Thymus (tissue), 11 donors: ENCODE data around the gene PHOSPHO2. TPM values are rescaled to one million over a fixed set of nuclear protein-coding genes. Genes with fewer than 3 reads are reported as not detected.
"Not testable (repeated sequence)": the region's sequence is repeated elsewhere in the genome, so short reads cannot be mapped to it uniquely, and the experiment has no call there.

Source experiments
- DNase-seq, 9 donors: peaks; one replicate each; pipeline ENCODE4 v3.0.0-alpha.2; 2013; ENCODE audit warnings: low spot score in 9 of 9, low read depth in 6 of 9, missing footprints in 1 of 9
- H3K27ac ChIP-seq, 2 donors: one replicate each; pipeline ENCODE4 v1.5.1; 2013; ENCODE audit warnings: control low read depth in 1 of 2, low read depth in 1 of 2, low read length in 1 of 2, mild to moderate bottlenecking in 1 of 2, moderate library complexity in 1 of 2
- H3K27me3 ChIP-seq, 2 donors: one replicate each; pipeline ENCODE4 v1.5.1; 2013; ENCODE audit warnings: low read length in 1 of 2; ENCODE audit not compliant: control insufficient read depth in 2 of 2, insufficient read depth in 1 of 2
- H3K36me3 ChIP-seq, 2 donors: one replicate each; pipeline ENCODE4 v1.5.1; 2013; ENCODE audit warnings: low read length in 1 of 2, mild to moderate bottlenecking in 1 of 2, moderate library complexity in 1 of 2; ENCODE audit not compliant: control insufficient read depth in 2 of 2, insufficient read depth in 2 of 2
- H3K4me1 ChIP-seq, 2 donors: one replicate each; pipeline ENCODE4 v1.5.1; 2013; ENCODE audit warnings: low read length in 2 of 2; ENCODE audit not compliant: control insufficient read depth in 2 of 2, insufficient read depth in 2 of 2
- H3K4me3 ChIP-seq, 2 donors: one replicate each; pipeline ENCODE4 v1.5.1; 2013; ENCODE audit warnings: low read length in 2 of 2, control low read depth in 1 of 2, mild to moderate bottlenecking in 1 of 2
- H3K9me3 ChIP-seq, 2 donors: one replicate each; pipeline ENCODE4 v1.5.1; 2013; ENCODE audit warnings: low read length in 1 of 2, mild to moderate bottlenecking in 1 of 2; ENCODE audit not compliant: control insufficient read depth in 2 of 2, insufficient read depth in 1 of 2
- WGBS: extraction: QIAGEN DNeasy Blood & Tissue Kit; methylation state at CpG from one replicate; pipeline ENCODE4 v1.1.7; 2013; 5-methylcytosine and 5-hydroxymethylcytosine counted together
- polyA plus RNA-seq: library from polyadenylated mRNA; stranded (reverse); fragments of 200-250 nt; gene quantifications from one replicate; pipeline ENCODE4 v1.2.3, GENCODE V29; 2013
- total RNA-seq: library from RNA; stranded (reverse); fragments of 120-200 nt; gene quantifications from one replicate; pipeline ENCODE4 v1.2.4, GENCODE V29; 2013
- donor health status: healthy.

PHOSPHO2 gene
- total and polyA plus RNA-seq, 2 donors, result 3.9 to 4.3 TPM

DNA sequence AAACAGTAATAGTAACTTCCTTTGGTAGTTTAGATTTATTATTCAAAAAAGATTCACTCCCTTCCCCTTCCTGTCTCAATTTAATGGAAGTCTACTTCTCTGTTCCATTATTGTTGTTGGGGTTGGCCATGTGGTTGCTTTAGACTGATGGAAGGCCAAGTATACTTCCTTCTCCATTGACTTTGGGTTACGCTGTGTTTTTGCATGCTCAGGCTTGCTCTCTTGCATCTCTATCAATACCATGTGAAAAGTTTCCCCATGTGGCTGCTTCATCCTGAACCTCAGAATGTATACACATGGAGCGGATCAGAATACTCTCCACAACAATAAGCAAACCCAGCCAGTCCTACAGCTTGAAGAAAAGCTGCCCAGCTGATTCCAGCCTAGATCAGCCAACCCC lies 20.3 kb upstream of the PHOSPHO2 start:
- WGBS, result 94% methylated on average over 2 of the region's 2 CpGs
- Histone ChIP-seq H3K4me1 (no peaks in the 10 kb centered on the region), H3K27ac (no peak overlapping the region)

DNA sequence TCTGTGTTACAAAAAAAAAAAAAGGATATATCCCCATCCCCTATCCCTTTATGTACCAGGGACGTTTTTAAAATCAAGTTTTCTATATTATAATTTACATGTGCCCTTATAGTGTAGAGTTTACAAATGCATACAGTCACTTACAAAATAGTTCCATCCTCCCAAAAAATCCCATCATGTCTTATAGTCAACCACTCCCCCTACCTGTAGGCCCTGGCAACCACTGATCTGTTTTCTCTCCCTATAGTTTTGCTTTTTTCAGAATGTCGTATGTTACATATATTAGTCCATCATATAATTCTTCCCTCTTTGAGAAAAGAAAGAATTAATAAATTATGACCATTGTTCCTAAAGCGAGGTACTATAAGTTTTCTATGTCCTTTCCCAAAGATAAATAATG lies 17.9 kb upstream of the PHOSPHO2 start:
- Histone ChIP-seq H3K9me3 (no peaks in the 10 kb centered on the region), H3K27me3 (no peaks in the 10 kb centered on the region), H3K36me3 (no peaks in the 10 kb centered on the region), H3K27ac (no peak overlapping the region), H3K4me1 (no peaks in the 10 kb centered on the region), H3K4me3 (no peak overlapping the region)
- no peak for DNase-seq
- WGBS, result 62% methylated on average over 3 of the region's 3 CpGs

More for the DNA sequence above, 20.3 kb upstream of the PHOSPHO2 start:
- no peaks in the 10 kb centered on the region for H3K9me3 ChIP-seq
- H3K36me3 ChIP-seq, result no peaks in the 10 kb centered on the region
- DNase-seq, result no peak
- H3K4me3 ChIP-seq, result no peak overlapping the region
- H3K27me3 ChIP-seq, result no peaks in the 10 kb centered on the region

DNA sequence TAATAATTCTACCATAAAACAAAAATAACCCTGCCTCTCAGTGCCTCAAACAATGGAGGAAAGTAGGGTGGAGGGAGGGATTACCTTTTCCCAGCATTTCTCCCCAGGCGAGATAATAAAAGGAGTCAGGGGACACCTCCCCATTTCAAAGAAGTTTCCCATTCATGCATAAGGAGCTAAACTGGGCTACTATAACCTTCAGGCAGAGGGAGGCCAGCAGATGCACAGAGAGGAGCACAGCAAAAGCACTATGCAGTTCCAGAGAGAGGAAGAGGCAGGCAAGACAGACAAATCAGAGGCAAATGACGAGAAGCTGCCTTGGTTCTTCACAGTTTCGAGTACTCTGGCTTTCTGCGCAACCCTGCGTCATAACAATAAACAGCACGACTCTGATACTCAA lies 17.4 kb upstream of the PHOSPHO2 start:
- Histone ChIP-seq H3K4me1 (no peaks in the 10 kb centered on the region), H3K9me3 (no peaks in the 10 kb centered on the region), H3K4me3 (no peak overlapping the region), H3K27me3 (no peaks in the 10 kb centered on the region), H3K36me3 (no peaks in the 10 kb centered on the region), H3K27ac (no peak overlapping the region)
- WGBS, result 95% methylated on average over 6 of the region's 6 CpGs
- no peak for DNase-seq

DNA sequence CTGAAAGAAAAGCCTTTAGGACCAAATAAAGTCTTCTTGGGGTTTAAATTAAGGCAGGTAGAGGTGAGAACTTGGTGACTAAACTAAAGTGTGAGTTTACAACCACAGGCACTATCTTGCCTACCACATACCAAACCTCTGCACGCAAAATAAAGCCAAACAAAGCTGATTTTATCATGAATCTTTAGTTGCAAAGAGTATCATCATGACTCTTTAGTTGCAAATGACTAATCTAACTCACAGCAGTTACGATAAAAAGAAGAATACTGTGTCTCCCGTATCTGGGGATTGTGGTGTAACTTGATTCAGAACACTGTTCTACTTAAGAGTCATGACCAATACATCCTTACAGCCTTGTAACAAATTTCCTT lies 11.2 kb upstream of the PHOSPHO2 start:
- Histone ChIP-seq H3K4me3 (no peak overlapping the region), H3K9me3 (no peaks in the 10 kb centered on the region), H3K4me1 (no peaks in the 10 kb centered on the region), H3K27ac (no peak overlapping the region), H3K27me3 (no peaks in the 10 kb centered on the region), H3K36me3 (no peaks in the 10 kb centered on the region)
- 95% methylated on average over 3 of the region's 3 CpGs for WGBS
- DNase-seq, result no peak

DNA sequence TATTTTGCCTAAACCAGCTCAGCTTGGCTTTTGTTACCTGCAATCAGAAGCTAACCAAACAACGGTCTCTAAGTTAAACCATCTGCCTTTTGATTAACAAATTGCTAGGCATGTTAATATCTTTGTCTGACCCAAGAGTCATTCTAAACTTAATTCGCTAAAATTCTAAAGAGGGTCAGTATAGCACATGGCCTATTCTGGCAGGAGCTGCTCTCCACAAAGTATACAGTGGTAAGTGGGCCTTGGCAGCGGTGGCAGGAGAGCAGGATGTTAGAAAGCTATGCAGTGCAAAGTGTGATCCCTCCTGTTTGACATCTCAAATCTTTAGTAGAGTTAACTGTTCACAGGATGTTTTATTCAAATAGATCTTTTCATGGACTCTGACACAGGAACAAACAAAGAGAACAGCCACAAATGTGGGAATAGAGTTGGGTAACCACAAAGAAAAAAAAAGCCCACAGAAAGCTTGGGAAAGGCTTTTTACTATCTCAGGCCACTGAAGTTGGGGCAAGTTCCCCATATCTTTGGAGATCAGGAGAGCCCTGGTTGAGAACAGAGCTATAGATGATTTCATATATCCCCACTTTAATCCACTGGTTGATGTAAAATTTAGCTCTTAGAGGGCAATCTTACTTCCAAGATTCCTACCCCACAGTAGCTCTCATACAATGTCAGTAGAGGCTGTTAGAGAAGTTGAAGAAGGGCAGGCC lies 10.7 kb upstream of the PHOSPHO2 start:
- no peaks in the 10 kb centered on the region for H3K4me1 ChIP-seq
- H3K4me3 ChIP-seq, result no peak overlapping the region
- DNase-seq, result no peak
- no peaks in the 10 kb centered on the region for H3K9me3 ChIP-seq
- WGBS, result 88% methylated on average over 3 of the region's 3 CpGs
- no peak overlapping the region for H3K27ac ChIP-seq
- H3K36me3 ChIP-seq, result no peaks in the 10 kb centered on the region
- no peaks in the 10 kb centered on the region for H3K27me3 ChIP-seq

DNA sequence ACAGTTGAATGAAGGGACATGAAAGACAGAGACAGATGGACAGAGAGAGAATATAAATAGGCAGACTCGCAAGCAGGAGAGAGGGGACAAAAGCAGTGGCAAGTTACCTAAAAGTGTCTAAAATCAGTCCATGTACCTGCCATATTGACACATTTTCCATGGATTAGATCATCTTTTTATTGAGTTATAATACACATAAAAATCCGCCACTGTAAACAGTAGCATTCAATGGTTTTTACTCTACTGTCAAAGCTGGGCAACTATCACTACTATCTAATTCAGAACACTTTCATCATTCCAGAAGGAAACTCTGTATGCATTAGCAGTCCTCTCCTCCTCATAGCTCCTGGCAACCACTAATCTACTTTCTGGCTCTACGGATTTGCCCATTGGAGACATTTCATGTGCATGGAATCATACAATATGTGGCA lies 10.1 kb upstream of the PHOSPHO2 start:
- H3K9me3 ChIP-seq, result no peaks in the 10 kb centered on the region
- no peaks in the 10 kb centered on the region for H3K27me3 ChIP-seq
- 98% methylated on average over 3 of the region's 3 CpGs for WGBS
- DNase-seq, result no peak
- no peaks in the 10 kb centered on the region for H3K36me3 ChIP-seq
- H3K4me1 ChIP-seq, result no peaks in the 10 kb centered on the region
- no peak overlapping the region for H3K27ac ChIP-seq
- H3K4me3 ChIP-seq, result no peak overlapping the region

DNA sequence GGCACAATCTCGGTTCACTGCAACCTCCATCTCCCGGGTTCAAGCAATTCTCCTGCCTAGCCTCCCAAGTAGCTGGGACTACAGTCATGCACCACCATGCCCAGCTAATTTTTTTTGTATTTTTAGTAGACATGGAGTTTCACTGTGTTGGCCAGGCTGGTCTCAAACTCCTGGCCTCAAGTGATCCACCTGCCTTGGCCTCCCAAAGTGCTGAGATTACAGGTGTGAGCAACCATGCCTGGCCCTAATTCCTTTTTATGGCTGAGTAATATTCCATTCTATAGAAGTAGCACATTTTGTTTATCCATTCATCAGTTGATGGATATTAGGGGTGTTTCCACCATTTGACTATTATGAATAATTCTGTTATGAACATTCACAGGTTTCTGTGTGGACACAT lies 9.6 kb upstream of the PHOSPHO2 start:
- H3K36me3 ChIP-seq, H3K4me1 ChIP-seq, H3K4me3 ChIP-seq, H3K9me3 ChIP-seq, DNase-seq, H3K27me3 ChIP-seq, H3K27ac ChIP-seq: not testable (repeated sequence)
- 95% methylated on average over 2 of the region's 2 CpGs for WGBS

DNA sequence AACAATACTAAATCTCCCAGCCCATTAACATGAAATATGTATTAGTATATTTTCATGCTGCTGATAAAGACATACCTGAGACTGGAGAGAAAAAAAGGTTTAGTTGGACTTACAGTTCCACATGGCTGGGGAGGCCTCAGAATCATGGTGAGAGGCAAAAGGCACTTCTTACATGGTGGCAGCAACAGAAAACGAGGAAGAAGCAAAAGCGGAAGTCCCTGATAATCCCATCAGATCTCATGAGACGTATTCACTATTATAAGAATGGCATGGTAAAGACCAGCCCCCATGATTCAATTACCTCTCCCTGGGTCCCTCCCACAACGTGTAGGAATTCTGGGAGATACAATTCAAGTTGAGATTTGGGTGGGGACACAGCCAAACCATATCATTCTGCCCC lies 7.4 kb upstream of the PHOSPHO2 start:
- H3K9me3 ChIP-seq, H3K4me3 ChIP-seq, H3K4me1 ChIP-seq, H3K27ac ChIP-seq, DNase-seq, H3K36me3 ChIP-seq, H3K27me3 ChIP-seq: not testable (repeated sequence)
- 93% methylated on average over 4 of the region's 4 CpGs for WGBS

DNA sequence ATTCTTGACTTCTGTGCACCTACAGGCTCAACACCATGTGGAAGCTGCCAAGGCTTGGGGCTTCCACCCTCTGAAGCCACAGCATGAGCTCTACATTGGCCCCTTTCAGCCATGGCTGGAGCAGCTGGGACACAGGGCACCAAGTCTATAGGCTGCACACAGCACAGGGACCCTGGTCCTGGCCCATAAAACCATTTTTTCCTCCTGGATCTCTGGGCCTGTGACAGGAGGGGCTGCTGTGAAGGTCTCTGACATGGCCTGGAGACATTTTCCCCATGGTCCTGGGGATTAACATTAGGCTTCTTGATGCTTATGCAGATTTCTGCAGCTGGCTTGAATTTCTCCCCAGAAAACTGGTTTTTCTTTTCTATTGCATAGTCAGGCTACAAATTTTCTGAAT lies 6.3 kb upstream of the PHOSPHO2 start:
- not testable (repeated sequence) for H3K4me1 ChIP-seq, H3K9me3 ChIP-seq, H3K4me3 ChIP-seq, H3K27me3 ChIP-seq, H3K36me3 ChIP-seq, DNase-seq, H3K27ac ChIP-seq

DNA sequence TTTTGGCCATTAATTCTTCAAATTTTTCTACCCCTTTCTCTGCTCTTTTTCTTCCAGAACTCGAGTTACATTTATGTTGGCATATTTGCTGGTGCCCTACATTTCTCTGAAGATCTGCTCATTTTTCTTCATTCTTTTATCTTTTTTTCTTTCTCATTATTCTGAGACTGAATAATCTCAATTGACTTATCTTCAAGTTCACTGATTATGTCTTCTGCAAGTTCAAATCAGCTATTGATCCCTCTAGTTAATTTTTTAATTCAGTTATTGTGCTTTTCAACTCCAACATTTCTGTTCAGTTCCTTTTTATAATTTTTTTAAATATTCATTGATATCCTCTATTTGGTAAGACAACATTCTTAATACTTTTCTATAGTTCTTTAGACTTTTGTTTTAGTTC lies 3.3 kb upstream of the PHOSPHO2 start:
- peaks cover 4 to 5% of the 10 kb centered on the region in 2 donors for H3K4me1 ChIP-seq
- no peaks in the 10 kb centered on the region for H3K36me3 ChIP-seq
- no peak overlapping the region for H3K4me3 ChIP-seq
- H3K9me3 ChIP-seq, result no peaks in the 10 kb centered on the region
- 89% methylated on average over 1 of the region's 1 CpG for WGBS
- no peak overlapping the region for H3K27ac ChIP-seq
- DNase-seq, result no peak
- H3K27me3 ChIP-seq, result peaks cover 0 to 2% of the 10 kb centered on the region in 2 donors
